Lower lobe of right lung (tissue), 2 donors: ENCODE data around the gene TLK2. TPM values are rescaled to one million over a fixed set of nuclear protein-coding genes. Genes with fewer than 3 reads are reported as not detected.
A peak's percentile ranks its signal among the peaks of the same experiment; 100 is the strongest.

Source experiments
- ATAC-seq, 2 donors: fragments of 200-7000 bp; cut with Tn5 transposase; one replicate each; pipeline ENCODE4 v1.9.1; 2020 to 2022; ENCODE audit warnings: mild to moderate bottlenecking in 2 of 2, moderate library complexity in 2 of 2
- DNase-seq: peaks from one replicate; pipeline ENCODE4 v3.0.0-alpha.2; 2020
- H3K27ac ChIP-seq: fragments of 200-600 bp; one replicate; pipeline ENCODE4 v1.8.0; 2022
- H3K27me3 ChIP-seq: fragments of 200-600 bp; one replicate; pipeline ENCODE4 v1.8.0; 2022; ENCODE audit warnings: low read depth
- H3K36me3 ChIP-seq: fragments of 200-600 bp; one replicate; pipeline ENCODE4 v1.8.0; 2022; ENCODE audit warnings: mild to moderate bottlenecking
- H3K4me1 ChIP-seq: fragments of 200-600 bp; one replicate; pipeline ENCODE4 v1.8.0; 2022
- H3K4me3 ChIP-seq: fragments of 200-600 bp; one replicate; pipeline ENCODE4 v1.8.0; 2022; ENCODE audit warnings: mild to moderate bottlenecking
- H3K9me3 ChIP-seq: fragments of 200-600 bp; one replicate; pipeline ENCODE4 v1.8.0; 2022
- CTCF ChIP-seq: fragments of 200-600 bp; IDR thresholded peaks from one replicate; pipeline ENCODE4 v1.8.0; 2022; ENCODE audit warnings: antibody characterized with exemption, mild to moderate bottlenecking
- intact Hi-C: fragments of 100-400 bp; cut with DNase I; formaldehyde crosslinking; loops from one replicate; pipeline ENCODE4 v1.11.0; 2022
- total RNA-seq: library from RNA; stranded (reverse); fragmentation: NEBNext Ultra II Directional; extraction: Animal tissue kit (Norgen Biotek cat#: 25700); gene quantifications from one replicate; pipeline ENCODE4 v1.2.1, GENCODE V29; 2021
- donor health status: DM: no; HTN: yes; CAD: no; lungs with severe emphysema.

TLK2 gene
- total RNA-seq, 1 donor from 2014 or later = 41.5 TPM

DNA sequence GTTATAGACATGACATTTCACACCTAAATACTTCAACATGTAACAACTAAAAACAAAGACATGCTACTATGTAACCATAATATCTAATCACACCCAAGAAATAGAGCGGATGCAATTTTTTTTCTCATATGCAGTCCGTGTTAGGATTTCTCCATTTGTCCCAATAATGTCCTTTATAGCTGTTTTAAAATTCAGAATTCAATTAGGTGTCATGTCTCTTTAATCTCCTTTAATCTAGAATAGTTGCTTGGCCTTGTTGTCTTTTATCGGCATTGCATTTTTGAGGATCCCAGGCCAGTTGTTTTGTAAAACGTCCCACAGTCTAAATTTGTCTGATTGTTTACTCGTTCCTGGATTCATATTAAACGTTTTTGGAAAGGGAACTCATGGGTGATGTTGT, 163.3 kb downstream of the TLK2 start:
- Histone ChIP-seq H3K36me3 (no peaks in the 10 kb centered on the region), H3K27me3 (no peaks in the 10 kb centered on the region), H3K4me1 (no peaks in the 10 kb centered on the region), H3K27ac (no peak overlapping the region), H3K9me3 (no peaks in the 10 kb centered on the region), H3K4me3 (no peak overlapping the region)
- intact Hi-C loops = no loop called here
- ATAC-seq (no peak), DNase-seq (no peak)
- TF ChIP-seq CTCF = no peak

DNA sequence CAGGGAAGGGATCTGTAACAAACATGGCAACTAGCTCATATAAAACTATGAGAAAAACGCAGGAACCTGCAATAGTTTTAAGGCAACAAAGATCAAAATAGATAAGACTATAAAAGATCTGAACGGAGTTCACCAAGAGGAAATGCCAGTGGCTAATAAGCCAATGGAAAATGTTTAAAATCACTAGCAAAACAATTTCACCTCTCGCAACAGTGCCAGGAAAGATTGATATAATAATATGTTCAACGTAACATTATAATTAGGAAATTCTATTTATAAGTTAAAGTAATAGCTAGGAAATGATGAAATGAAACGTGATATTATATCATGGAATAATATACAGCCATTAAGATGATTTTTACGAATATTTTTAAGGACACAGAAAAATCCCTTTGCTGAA, 164.9 kb downstream of the TLK2 start:
- no peak overlapping the region for H3K27ac ChIP-seq
- no peak for TF ChIP-seq CTCF
- no peaks in the 10 kb centered on the region for H3K27me3 ChIP-seq
- H3K4me1 ChIP-seq = peaks cover 12% of the 10 kb centered on the region
- DNase-seq = no peak
- H3K9me3 ChIP-seq = no peaks in the 10 kb centered on the region
- H3K36me3 ChIP-seq = no peaks in the 10 kb centered on the region
- ATAC-seq = no peak
- no peak overlapping the region for H3K4me3 ChIP-seq
- intact Hi-C loops = no loop called here

GRCh38 chr17:62644487-62645173, 166.0 kb downstream of the TLK2 start:
- DNase-seq (no peak), ATAC-seq (no peak)
- intact Hi-C loops = no loop called here
- Histone ChIP-seq H3K27ac (no peak overlapping the region), H3K9me3 (no peaks in the 10 kb centered on the region), H3K4me3 (no peak overlapping the region), H3K27me3 (no peaks in the 10 kb centered on the region), H3K4me1 (peaks cover 21% of the 10 kb centered on the region), H3K36me3 (no peaks in the 10 kb centered on the region)
- no peak for TF ChIP-seq CTCF

GRCh38 chr17:62648251-62648955, 169.8 kb downstream of the TLK2 start:
- no peaks in the 10 kb centered on the region for H3K36me3 ChIP-seq
- DNase-seq (peak; percentile 37), ATAC-seq (no peak)
- no peaks in the 10 kb centered on the region for H3K27me3 ChIP-seq
- peak overlapping the region; percentile 65 for H3K27ac ChIP-seq
- no peaks in the 10 kb centered on the region for H3K9me3 ChIP-seq
- no peak for TF ChIP-seq CTCF
- H3K4me3 ChIP-seq = no peak overlapping the region
- peaks cover 38% of the 10 kb centered on the region for H3K4me1 ChIP-seq
- intact Hi-C loops = no loop called here

DNA sequence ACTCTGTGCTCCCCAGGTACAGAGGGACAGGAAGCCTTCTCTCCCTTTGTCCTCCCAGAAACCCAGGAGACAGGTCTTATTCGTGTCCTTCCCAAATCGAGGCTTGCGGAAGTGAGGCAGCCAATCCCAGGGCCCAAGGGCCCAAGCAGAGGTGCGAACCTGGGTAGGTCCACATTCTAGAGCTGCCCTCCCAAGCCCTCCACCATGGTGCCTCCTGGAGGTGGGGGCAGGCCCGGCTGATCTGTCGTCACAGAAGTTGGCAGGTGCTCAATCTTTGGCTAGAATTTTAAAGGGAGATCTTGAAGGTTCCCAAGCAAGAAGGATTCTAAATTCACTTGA, 170.3 kb downstream of the TLK2 start:
- H3K4me3 ChIP-seq = no peak overlapping the region
- H3K27me3 ChIP-seq = no peaks in the 10 kb centered on the region
- DNase-seq = peak; percentile 34
- no peaks in the 10 kb centered on the region for H3K9me3 ChIP-seq
- H3K27ac ChIP-seq = peak overlapping the region; percentile 65
- intact Hi-C loops = no loop called here
- no peaks in the 10 kb centered on the region for H3K36me3 ChIP-seq
- no peak for TF ChIP-seq CTCF
- no peak for ATAC-seq
- peaks cover 43% of the 10 kb centered on the region for H3K4me1 ChIP-seq
